Loucy (cell line): ENCODE results near the gene COL23A1.

Source experiments
- H2AFZ ChIP-seq: fragments of 200-600 bp; sonication (generic); 2 replicates; pipeline ENCODE4 v1.6.0; 2016; ENCODE audit warnings: antibody characterized with exemption, mild to moderate bottlenecking, low read length, moderate library complexity
- H3F3A ChIP-seq: fragments of 200-600 bp; 2 replicates; pipeline ENCODE4 v1.6.0; 2016; ENCODE audit warnings: antibody characterized with exemption, low read depth, mild to moderate bottlenecking
- H3K27me3 ChIP-seq: fragments of 200-600 bp; sonication (generic); 2 replicates; pipeline ENCODE4 v1.6.1; 2014; ENCODE audit warnings: low read length, mild to moderate bottlenecking; ENCODE audit not compliant: insufficient read depth, poor library complexity, severe bottlenecking
- H3K36me3 ChIP-seq: fragments of 200-600 bp; sonication (generic); 2 replicates; pipeline ENCODE4 v1.6.1; 2016; ENCODE audit warnings: low read length; ENCODE audit not compliant: insufficient read depth
- H3K4me1 ChIP-seq: fragments of 200-600 bp; sonication (generic); 2 replicates; pipeline ENCODE4 v1.5.1; 2014; ENCODE audit warnings: low read length, mild to moderate bottlenecking; ENCODE audit not compliant: insufficient read depth, poor library complexity, severe bottlenecking
- H3K4me2 ChIP-seq: fragments of 200-600 bp; sonication (generic); 2 replicates; pipeline ENCODE4 v1.6.0; 2014; ENCODE audit warnings: antibody characterized with exemption, low read length, low read depth, mild to moderate bottlenecking; ENCODE audit not compliant: poor library complexity, severe bottlenecking
- H3K4me3 ChIP-seq: fragments of 200-600 bp; sonication (generic); 2 replicates; pipeline ENCODE4 v1.5.1; 2014; ENCODE audit warnings: low read length, mild to moderate bottlenecking, mixed read lengths; ENCODE audit not compliant: poor library complexity, severe bottlenecking
- H3K79me2 ChIP-seq: fragments of 200-600 bp; sonication (generic); 2 replicates; pipeline ENCODE4 v1.6.1; 2014; ENCODE audit warnings: low read length; ENCODE audit not compliant: insufficient read depth
- H3K9ac ChIP-seq: fragments of 200-600 bp; sonication (generic); 2 replicates; pipeline ENCODE4 v1.6.0; 2014; ENCODE audit warnings: mild to moderate bottlenecking, low read depth, low read length, moderate library complexity; ENCODE audit not compliant: poor library complexity, severe bottlenecking
- H3K9me2 ChIP-seq: fragments of 200-600 bp; sonication (generic); replicated peaks from 2 replicates; pipeline ENCODE4 v1.6.1; 2016; ENCODE audit warnings: low read depth, low read length, mixed read lengths
- H3K9me3 ChIP-seq: fragments of 200-600 bp; sonication (generic); 2 replicates; pipeline ENCODE4 v1.6.1; 2014; ENCODE audit warnings: mild to moderate bottlenecking, antibody characterized with exemption, low read length, low read depth; ENCODE audit not compliant: insufficient read depth
- H4K20me1 ChIP-seq: fragments of 200-600 bp; sonication (generic); 2 replicates; pipeline ENCODE4 v1.6.0; 2014; ENCODE audit warnings: antibody characterized with exemption, low read length, mild to moderate bottlenecking; ENCODE audit not compliant: insufficient read depth, poor library complexity, severe bottlenecking
- EZH2phosphoT487 ChIP-seq: fragments of 200-600 bp; IDR thresholded peaks from 2 replicates; pipeline ENCODE4 v1.6.1; 2018; ENCODE audit warnings: antibody characterized with exemption, mild to moderate bottlenecking, moderate library complexity, borderline replicate concordance
- TF ChIP-seq, protein P1 (sequence below): fragments of 200-600 bp; sonication (generic); conservative IDR thresholded peaks from 2 replicates; pipeline ENCODE4 v1.5.1; 2014; ENCODE audit warnings: mild to moderate bottlenecking, antibody characterized with exemption, low read length

Gene COL23A1

DNA sequence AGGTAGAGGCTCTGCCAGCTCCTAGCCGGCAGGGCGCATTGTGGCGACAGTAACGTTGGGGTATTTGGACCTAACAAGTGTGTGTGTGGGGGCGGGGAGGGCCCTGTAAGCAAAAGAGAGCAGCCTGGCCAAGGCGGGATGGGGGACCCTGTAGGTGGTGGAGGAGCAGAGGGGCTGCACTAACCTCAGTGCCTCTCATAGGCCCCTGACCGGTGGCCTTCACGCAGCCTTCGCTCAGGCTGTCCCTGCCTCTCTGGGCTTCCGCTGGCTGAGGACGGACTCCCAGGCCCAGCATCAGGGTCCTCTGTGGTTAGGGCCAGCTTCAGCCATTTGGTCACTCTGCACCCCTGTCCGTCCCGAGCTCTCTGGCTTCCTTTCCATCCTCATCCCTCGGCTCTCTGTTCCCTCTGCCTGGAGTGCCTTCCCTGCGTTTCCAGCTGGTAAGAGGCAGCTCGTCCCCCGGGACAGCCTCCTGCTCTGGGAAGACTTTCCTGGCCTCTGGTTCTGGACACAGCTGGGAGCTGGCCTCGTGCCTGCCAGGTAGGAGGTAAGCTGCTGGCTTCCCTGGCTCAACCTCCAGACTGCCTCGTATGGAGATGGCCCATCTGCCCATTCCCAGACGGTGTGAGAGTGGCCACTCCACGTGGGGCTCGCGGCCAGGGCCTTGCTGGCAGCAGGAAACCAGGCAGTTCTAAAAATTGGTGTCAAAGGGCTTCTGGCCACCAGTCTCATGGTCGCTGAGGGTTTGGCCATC is 318.3 kb downstream of the COL23A1 start:
- Histone ChIP-seq H3K4me3 (no peak overlapping the region), H3K79me2 (no peaks in the 10 kb centered on the region), H3K4me2 (no peak overlapping the region), H4K20me1 (no peaks in the 10 kb centered on the region), H3K9me2 (no peaks in the 10 kb centered on the region), H3K9me3 (no peaks in the 10 kb centered on the region), H3K36me3 (no peaks in the 10 kb centered on the region), H3K9ac (no peak overlapping the region), H2AFZ (no peak overlapping the region), H3K27me3 (no peaks in the 10 kb centered on the region), H3K4me1 (no peaks in the 10 kb centered on the region), H3F3A (no peaks in the 10 kb centered on the region)
- TF ChIP-seq, protein P1, sequence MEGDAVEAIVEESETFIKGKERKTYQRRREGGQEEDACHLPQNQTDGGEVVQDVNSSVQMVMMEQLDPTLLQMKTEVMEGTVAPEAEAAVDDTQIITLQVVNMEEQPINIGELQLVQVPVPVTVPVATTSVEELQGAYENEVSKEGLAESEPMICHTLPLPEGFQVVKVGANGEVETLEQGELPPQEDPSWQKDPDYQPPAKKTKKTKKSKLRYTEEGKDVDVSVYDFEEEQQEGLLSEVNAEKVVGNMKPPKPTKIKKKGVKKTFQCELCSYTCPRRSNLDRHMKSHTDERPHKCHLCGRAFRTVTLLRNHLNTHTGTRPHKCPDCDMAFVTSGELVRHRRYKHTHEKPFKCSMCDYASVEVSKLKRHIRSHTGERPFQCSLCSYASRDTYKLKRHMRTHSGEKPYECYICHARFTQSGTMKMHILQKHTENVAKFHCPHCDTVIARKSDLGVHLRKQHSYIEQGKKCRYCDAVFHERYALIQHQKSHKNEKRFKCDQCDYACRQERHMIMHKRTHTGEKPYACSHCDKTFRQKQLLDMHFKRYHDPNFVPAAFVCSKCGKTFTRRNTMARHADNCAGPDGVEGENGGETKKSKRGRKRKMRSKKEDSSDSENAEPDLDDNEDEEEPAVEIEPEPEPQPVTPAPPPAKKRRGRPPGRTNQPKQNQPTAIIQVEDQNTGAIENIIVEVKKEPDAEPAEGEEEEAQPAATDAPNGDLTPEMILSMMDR, result no peak
- no peak for TF ChIP-seq EZH2phosphoT487

GRCh38 chr5:178271231-178271630 is 319.0 kb downstream of the COL23A1 start:
- Histone ChIP-seq H3K9me3 (no peaks in the 10 kb centered on the region), H3K4me3 (no peak overlapping the region), H3K4me2 (no peak overlapping the region), H3K4me1 (no peaks in the 10 kb centered on the region), H3K79me2 (no peaks in the 10 kb centered on the region), H3K36me3 (no peaks in the 10 kb centered on the region), H3K9me2 (no peaks in the 10 kb centered on the region), H3K9ac (no peak overlapping the region), H2AFZ (no peak overlapping the region), H3K27me3 (no peaks in the 10 kb centered on the region), H4K20me1 (no peaks in the 10 kb centered on the region), H3F3A (no peaks in the 10 kb centered on the region)
- no peak for TF ChIP-seq EZH2phosphoT487
- TF ChIP-seq, protein P1, result no peak

DNA sequence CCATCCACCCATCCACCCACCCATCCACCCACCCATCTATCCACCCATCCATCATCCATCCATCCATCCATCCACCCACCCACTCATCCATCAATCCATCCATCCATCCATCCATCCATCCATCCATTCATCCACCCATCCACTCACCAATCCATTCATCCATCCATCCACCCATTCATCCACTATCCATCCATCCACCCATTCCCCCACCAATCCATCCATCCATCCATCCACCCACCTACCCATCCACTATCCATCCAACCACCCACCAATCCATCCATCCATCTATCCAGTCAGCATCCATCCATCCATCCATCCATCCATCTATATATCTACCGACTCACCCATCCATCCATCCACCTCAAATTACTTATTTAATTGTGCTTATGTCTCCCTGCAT is 320.7 kb downstream of the COL23A1 start:
- no peak overlapping the region for H3K4me3 ChIP-seq
- no peaks in the 10 kb centered on the region for H3K36me3 ChIP-seq
- no peaks in the 10 kb centered on the region for H3K9me2 ChIP-seq
- H4K20me1 ChIP-seq, result no peaks in the 10 kb centered on the region
- H3K4me1 ChIP-seq, result no peaks in the 10 kb centered on the region
- no peak overlapping the region for H3K4me2 ChIP-seq
- no peaks in the 10 kb centered on the region for H3K27me3 ChIP-seq
- TF ChIP-seq EZH2phosphoT487, result no peak
- TF ChIP-seq, protein P1, result no peak
- no peaks in the 10 kb centered on the region for H3K9me3 ChIP-seq
- H2AFZ ChIP-seq, result no peak overlapping the region
- H3K9ac ChIP-seq, result no peak overlapping the region
- no peaks in the 10 kb centered on the region for H3F3A ChIP-seq
- H3K79me2 ChIP-seq, result no peaks in the 10 kb centered on the region
